ENCODE measurements around the gene ZSCAN25.
"Not testable (repeated sequence)": the region's sequence is repeated elsewhere in the genome, so short reads cannot be mapped to it uniquely, and the experiment has no call there.

Gene ZSCAN25

DNA sequence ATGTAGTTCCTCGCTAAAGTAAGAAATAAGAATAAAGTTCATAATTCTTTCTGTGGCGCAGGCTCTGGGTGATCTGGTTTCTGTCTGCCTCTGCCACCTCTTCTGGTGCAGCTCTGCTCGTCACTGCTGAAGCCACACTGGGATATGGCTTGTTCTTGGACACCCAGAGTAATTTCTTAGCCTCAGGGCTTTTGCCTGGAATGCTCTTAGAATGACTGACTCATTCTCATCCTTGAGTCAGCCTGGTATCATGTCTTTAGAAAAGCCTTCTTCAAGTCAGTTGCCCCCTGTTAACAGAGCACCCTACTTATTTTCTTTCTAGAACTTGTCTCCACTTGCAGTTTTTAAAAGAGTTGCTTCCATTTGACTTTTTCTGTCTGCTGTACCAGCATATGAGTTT is 2.0 kb downstream of the ZSCAN25 start:
- no peak for DNase-seq

DNA sequence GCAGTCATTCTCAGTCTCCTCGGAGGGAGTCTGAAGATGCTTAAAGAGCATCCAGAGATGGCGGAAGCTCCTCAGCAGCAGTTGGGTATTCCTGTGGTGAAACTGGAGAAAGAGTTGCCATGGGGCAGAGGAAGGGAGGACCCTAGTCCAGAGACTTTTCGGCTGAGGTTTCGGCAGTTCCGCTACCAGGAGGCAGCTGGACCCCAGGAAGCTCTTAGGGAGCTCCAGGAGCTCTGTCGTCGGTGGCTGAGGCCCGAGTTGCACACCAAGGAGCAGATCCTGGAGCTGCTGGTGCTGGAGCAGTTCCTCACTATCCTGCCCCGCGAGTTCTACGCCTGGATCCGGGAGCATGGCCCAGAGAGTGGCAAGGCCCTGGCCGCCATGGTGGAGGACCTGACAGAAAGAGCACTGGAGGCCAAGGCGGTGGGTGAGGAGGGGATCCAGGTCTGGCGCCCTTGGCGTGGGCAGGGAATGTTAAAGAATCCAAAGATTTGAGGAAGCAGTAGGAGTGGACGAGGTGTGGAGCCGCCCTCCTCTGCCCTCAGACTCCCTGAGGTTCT is 2.9 kb downstream of the ZSCAN25 start:
- no peak for DNase-seq

DNA sequence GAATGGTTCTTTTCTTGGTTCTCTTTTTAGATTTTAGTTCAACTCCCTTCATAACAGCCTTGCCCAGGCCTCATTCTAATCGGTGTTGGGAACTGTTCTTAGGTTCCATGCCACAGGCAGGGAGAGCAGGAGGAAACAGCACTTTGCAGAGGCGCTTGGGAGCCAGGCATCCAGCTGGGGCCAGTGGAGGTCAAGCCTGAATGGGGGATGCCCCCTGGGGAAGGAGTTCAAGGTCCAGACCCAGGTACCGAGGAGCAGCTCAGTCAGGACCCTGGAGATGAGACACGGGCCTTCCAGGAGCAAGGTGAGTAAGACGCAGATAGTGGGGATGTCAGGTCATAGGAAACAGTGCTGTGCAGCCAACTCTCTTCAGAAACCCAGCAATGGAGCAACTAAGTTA is 4.5 kb downstream of the ZSCAN25 start:
- no peak for DNase-seq

DNA sequence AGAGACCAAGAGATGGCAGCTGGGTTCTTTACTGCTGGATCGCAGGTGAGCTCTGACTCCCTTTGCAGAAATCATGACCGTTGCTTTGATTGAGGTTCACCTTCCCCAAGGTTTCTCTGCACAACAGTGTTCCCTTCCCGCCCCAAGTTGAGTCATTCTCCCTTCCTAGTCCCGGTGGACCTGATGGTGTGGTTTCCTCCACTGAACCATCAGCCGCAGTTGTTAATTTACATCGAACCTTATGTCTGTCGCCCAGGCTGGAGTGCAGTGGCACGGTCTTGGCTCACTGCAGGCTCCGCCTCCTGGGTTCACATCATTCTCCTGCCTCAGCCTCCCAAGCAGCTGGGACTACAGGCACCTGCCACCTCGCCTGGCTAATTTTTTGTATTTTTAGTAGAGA is 5.8 kb downstream of the ZSCAN25 start:
- DNase-seq: no peak

DNA sequence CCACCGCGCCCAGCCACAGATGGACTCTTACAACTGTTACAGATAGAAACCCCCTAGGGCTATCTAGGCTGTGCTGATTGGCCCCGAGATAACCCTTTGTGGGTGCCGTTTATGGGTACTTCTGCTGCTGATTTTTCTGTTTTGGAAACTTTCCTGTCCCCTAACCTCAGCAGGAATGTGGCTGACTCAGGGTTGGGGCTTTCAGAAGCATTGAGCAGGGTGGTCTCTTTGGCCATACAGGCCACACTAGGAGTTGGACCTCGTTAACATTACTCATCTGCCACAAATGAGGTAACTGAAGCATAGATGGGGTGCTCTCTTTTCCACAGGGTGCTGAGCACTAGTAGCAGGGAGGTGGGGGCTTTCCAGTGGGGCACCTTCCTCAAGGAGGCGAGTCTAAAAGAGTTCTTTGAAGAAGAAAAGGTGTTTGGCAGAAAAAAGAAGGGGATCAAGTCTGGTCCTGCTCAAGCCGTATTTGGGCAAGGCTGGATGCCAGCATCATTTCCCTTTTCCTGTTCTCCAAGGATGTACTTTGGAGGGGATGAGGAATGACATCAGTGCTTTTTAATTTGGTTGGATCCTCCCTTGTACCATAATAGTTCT is 6.4 kb downstream of the ZSCAN25 start:
- DNase-seq: no peak

DNA sequence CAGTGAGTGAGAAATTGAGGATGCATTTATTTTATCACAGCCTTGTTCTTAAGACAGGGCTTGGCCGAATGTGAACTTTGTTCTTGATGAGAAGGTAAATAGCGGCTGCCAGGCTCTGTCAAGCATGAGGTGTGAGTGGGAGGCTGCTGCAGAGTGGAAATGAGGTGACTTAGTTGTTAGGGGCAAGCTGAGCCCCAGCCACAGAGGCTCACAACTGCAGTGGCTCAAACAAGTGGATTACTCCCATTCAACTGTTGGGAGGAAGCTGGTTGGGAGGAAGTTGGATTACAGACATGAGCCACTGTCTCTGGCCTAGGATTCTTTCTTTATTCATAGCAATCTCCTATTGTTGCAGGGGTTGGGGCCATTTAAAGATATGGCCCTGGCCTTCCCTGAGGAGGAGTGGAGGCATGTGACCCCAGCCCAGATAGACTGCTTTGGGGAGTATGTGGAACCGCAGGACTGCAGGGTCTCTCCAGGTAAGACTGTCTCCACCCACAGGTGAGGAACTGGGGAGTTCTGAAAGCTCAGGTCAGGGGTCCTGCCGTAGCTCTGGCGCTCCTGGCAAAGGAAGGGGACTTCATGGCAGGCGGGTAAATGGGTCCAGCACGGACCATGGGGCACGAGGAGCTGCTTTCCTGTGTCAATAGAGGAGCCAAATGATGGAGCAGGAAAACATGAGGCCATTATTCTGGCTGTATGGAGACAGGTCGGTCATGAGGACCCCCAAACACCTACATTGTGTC is 7.1 kb downstream of the ZSCAN25 start:
- no peak for DNase-seq

DNA sequence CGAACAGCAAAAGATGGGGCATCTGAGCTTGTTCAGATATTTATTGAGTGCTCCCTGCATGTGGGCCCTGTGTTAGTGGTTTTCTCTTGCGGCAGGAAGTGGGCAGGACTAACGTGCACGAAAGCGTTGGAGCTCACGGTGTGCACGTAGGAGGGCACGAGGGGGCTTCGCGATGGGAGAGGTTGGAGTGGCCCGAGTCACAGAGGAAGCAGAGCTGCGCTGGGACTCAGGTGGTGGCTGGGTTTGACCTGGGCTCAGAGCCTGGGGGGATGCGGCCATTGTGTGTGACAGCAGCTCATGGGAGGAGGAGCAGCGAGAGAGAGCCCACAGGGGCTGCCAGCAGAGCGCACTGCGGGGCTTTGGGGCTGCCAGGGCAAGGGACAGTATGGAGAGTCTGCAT is 7.7 kb downstream of the ZSCAN25 start:
- DNase-seq: no peak

DNA sequence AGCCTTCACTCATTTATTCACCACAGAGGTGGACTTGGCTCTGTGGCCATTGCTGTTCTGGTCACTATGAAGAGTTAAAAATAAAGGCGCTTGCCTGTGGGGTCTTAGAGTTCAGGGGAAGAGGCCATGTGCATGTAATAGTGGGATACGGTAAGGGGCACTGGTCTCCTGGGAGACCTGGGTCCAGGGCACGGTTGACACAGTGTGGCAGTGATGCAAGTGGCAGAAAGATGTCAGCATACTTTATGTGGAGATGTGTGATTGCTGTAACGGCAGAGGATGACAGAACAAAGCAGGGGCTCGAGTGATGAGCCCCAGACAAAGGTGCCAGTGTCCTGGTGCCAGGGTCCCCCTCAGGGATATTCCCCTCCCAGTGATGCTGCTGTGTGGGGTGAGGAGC is 8.6 kb downstream of the ZSCAN25 start:
- DNase-seq: no peak

DNA sequence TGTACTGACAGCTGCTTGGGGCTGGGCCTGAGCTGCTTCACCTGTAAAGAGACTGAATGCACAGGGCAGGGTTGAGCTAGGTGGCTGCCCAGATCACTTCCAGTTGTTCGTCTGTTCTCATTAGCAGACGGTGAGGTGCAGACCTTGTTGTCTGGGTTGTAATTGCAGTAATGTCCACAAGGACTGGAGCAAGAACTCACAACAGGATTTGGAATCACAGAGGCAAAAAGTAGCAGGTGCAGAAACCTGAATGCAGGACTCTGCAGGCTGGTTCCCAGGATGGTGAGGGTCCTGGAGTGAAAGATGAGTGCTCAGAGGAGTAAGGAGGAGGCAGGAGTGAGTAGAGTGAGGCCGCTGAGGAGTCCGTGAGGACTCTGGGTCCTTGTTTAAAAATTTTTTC is 9.2 kb downstream of the ZSCAN25 start:
- DNase-seq: no peak

DNA sequence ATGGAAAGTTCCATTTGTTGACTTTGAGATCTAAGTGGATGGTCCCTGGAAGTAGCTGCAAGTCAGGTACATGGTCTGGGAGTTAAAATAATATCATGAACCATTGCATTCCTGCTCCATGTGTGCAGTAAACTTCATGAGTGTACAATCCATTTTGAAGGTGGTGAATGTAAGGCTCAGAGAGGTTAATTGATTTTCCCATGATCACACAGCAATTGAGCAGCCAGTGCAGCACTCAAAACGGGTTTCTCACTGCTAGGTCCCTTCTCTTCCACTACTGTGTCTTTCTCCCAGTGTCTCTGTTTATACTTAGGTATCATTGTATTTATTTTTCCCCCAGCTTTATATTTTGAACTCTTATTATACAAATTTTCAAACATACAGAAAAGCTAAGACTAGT is 9.9 kb downstream of the ZSCAN25 start:
- DNase-seq: no peak

DNA sequence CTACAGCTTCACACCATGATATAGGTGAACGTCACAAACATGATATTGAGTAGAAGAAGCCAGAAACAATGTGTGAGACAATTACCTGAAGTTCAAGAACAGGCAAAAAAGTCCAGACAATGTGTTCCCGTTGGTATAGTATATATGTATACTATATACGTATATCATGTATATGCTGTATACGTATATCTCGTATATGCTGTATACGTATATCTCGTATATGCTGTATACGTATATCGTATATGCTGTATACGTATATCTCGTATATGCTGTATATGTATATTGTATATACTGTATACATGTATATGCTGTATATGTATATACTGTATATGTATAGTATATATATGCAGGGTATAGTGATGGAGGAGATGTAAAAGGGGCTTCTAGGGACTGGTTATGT is 10.8 kb downstream of the ZSCAN25 start:
- DNase-seq: no peak

DNA sequence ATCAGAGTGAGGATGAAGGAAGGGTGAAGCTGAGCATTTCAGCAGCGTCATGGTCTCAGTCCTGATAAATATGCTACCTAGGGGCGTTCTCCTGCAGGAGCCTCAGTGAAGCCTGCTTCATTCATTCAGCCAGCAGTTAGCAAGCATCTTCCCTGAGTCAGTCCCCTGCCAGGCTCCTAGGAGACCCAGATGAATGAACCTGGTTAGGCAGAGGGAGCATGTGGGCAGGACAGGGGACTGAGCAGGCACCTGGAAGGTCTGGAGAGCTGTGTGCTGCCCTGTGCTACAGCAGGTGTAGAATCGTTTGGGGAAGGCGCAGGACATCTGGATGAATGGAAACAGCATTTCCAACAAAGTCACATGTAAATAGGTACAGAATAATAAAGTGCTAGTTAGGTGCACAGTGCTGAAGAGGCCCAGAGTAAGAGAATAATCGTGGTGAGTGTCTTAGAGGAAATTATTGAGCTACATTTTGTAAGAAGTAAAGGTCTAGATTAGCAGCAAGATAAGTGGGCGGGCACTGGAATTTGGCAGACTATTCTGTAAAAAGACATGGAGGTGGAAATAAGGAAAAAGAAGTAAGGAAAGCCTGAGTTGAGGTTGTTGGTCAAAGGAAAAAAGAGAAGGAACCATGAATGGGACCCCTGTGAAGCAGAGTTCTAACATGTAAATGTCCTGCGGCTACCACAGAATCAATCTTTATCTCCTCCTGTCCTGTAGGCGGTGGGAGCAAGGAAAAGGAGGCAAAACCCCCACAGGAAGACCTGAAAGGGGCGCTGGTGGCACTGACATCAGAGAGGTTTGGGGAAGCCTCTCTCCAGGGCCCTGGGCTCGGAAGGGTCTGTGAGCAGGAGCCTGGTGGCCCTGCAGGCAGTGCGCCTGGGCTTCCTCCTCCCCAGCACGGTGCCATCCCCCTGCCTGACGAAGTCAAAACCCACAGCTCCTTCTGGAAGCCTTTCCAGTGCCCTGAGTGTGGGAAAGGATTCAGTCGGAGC is 12.0 kb downstream of the ZSCAN25 start:
- no peak for DNase-seq

DNA sequence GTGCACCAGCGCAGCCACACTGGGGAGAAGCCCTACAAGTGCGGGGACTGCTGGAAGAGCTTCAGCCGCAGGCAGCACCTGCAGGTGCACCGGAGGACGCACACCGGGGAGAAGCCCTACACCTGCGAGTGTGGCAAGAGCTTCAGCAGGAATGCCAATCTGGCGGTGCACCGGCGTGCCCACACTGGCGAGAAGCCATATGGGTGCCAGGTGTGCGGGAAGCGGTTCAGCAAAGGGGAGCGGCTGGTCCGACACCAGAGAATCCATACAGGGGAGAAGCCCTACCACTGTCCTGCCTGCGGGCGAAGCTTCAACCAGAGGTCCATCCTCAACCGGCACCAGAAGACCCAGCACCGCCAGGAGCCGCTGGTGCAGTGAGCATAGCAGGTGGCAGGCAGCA is 12.9 kb downstream of the ZSCAN25 start:
- DNase-seq: no peak

DNA sequence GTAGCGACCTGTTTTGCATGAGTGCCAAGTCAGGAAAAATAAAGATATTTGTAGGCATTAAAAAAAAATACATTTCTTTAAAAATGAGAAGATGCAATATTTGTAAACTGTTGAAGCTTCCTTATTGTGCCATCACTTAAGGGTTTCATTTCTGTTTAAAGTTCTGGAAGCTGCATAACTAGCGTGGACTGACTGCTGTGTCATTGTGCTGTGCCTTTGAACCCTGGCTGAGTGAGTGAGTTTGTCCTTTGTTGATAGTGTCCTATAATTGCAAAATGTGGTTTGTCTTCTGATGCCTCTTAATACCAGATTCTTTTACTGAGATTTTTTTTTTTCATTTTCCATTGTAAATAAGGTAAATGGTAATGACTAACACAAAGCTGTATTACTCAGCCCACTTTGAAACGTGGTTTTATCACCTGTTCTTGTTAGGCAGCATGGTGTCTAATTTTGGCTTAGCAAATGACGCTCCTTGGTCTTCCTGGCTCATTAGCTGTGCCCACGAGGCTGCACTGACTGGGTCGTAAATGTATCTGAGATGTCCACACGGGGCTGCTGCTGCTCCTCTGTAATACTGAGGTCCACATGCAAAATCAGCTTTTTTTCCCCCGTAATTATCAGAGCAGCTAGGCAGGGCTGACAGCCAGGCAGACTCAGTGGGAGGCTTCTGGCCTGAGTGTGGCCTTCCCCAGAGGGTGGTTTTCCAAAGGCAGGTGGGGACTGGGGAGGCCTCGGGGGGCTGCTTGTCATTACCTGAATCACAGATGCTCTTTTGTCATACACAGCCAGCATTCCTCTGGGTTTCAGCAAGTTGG is 14.8 kb downstream of the ZSCAN25 start:
- no peak for DNase-seq

DNA sequence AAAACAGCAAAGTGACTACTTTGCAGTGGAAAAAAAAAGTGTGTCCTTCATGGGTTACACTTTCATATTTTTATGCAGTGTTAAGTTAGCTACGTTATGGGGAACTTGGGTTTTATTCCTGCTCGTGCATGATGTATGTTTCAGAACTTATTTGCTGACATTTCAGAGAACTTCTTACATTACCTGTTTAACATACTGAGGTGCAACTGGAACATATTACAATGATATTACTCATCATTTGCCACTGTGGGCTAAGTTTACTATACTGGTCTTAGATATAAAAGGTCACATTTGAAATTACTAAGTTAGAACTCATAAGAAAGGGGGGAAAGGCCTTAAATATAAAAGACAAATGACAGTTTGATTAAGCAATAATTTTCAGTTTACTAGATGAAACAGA is 20.7 kb downstream of the ZSCAN25 start:
- DNase-seq: not testable (repeated sequence)

DNA sequence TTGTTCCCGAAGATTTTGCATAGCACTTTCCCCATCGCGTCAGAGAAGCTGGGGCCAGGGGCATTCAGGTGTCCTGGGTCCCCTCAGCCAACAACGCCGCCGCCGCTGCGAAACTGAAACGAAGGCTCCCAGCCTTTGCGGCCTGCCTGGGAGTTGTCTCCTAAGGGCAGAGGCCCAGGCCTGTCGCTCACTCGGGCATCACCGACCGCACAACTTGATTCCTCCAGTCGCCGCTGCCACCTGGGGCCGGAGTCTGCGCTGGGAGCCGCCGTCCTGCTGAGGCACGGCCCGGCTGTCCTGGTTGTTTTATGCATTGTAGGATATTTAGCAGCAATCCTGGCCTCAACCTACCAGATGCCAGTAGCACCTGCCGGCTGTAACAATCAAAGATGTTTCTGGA is 22.0 kb downstream of the ZSCAN25 start:
- no peak for DNase-seq

DNA sequence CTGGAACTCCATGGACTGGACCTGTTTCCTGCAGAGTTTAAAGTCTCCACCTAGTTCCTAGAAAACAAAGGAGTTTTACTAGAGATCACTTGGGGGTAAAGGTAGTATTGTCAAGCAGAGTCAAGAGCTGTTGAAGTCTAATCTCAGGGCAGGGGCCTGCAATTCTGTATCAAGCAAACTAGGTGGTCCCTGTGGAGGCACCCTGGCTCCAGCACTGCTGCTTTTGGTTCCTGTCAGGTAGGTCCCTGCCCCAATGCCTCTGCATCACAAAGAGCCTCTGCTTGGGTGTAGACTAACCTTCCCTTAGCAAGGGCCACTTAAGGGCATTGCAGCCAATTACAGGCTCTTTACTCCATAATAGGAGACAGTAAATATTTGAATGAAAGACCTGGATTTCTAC is 22.5 kb downstream of the ZSCAN25 start:
- no peak for DNase-seq

DNA sequence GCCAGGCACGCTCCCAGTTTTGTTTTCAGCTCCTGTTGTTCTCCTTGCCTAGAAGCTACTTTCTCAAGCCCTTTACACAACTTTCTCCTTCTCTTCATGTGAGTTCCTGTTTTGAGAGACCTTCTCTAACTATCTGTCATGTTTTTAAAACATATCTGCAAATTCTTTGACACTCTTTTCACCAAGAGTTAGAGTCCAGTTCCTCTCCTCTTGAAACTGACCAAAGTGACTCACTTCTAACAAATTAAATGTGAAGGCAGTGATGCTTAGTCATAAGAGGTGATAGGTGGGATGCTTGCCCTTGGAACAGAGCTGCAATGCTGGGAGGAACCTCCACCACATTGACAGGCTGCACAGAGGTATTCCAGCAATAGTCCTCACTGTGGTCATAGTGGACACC is 25.3 kb downstream of the ZSCAN25 start:
- DNase-seq: no peak

DNA sequence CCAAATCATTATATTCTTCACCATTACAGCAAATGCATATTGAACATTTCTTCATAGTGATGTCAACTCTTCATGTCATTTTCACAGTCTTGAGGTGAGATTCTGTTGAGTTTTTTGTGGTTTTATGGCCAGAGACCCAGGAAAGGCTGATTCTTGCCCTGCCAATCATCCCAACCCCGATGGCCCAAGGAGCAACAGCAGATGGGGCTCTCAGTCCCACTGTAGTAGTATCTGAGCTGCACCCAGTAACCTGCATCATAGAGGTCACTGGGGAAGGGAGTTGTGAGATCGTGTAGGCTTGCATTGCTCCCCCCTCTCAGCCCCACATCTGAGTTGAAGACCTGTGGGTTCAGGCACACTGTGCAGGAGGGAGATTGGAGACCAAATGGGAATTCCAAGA is 26.7 kb downstream of the ZSCAN25 start:
- no peak for DNase-seq

DNA sequence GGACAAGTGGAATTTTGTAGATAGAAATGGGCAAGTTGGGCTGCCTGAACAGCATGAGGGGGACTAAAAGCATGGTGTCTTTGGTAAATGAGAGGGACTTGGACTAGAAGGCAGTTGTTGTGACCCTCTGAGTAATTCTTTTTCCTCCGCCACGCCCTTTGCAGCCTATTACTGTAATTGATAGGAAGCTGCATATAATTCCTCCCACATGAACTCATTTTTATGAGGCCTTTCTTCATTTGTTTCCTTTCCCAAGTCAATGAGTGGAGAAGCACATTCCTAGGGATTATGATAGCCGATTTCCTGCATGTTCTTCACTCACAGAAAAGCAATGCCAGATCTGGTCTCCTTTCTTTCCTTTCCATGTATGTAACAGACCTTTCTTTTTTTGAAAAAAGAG is 27.7 kb downstream of the ZSCAN25 start:
- no peak for DNase-seq

DNA sequence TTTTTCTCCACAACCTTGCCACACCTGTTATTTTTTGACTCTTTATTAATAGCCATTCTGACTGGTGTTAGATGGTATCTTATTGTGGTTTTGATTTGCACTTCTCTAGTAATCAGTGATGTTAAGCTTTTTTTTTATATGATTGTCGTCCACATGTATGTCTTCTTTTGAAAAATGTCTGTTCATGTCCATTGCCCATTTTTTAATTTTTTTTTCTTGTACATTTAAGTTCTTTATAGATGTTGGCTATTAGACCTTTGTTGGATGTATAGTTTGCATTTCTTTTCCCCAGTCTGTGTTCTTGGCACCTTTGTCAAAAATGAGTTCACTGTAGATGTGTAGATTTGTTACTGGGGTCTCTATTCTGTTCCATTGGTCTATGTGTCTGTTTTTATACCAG is 28.8 kb downstream of the ZSCAN25 start:
- DNase-seq: no peak

DNA sequence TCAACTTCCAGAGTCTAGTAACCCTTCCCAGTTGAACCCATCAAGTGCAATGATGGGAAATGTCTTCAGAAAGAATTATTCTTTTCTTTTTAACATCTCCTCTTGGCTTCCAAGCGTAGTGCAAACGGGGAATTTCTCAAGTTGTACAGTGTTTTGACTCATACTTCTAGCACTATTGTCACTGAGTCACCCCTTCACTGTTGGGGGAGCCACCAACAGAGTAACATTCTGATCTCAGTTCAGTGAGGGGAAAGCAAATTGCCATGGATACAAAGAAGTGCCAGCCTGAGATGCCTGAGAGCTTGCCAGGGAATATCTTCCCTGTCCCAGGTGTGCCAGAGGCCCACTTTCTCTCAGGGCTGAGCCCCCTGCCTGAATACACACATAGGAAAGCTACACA is 32.1 kb downstream of the ZSCAN25 start:
- DNase-seq: no peak

DNA sequence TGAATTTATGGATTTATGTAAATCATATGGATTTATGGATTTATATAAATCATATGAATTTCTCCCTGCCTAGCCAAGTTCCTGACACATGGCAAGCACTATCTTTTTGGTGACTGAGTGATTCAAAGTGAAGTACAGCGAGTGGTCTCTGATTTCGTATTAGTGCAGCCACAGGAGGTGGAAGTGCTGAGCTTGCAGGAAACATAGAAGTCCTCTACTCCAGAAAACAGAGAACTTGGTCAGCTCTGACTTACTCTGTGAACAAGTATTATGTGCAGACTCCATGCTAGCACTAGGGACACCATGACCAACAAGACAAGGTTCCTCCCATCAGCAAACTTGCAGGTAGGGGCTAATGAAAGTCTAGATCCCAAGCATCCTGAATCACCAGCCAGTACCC is 34.5 kb downstream of the ZSCAN25 start:
- DNase-seq: no peak
